NCI-H345 treated with DMSO at 0.1 percent for 48 hours (cell line): ENCODE measurements around the gene DAB1.

Experiments
- DNase-seq: peaks from one replicate; lab custom pipeline; 2025; ENCODE audit not compliant: unreplicated experiment; lab: John Stamatoyannopoulos, UW

DAB1 gene

DNA sequence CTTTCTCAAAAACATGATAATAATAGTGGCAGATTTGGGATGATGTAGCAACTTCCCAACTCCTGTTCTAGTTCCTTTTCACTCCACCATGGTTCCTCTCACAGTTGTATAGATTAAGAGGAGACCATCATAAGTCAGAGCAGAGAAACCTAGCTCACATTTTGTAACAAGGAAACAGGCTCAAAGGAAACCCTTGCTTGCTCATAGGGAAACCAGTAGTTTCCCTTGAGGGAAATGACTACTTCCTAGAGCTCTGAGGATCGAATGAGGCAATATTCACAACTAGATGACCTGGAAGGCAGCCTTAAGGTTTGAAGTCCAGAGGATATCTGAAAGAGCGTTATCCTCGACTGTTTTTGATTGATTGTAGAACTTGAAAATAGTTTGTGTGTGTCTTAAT lies 382.0 kb downstream of the DAB1 start:
- no peak for DNase-seq

DNA sequence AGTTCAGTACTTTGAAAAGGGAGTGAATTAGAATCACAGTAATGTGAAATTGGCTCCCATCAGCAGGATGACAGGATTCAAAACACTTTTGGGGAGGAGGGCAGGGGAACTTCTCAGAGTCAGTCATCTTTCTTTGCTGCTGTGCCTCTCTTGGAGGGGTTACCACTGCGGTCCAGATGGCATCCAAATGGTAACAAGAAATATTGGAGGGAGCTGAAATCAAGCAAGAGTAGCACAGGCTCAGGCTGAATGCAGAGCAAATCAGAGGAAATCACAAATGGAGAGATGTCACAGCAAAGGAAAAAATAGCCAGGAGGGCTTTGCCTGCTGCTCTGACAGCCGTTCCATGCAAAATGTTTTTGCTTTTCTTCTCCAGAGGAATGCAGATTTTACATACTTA lies 383.0 kb downstream of the DAB1 start:
- DNase-seq, result no peak

DNA sequence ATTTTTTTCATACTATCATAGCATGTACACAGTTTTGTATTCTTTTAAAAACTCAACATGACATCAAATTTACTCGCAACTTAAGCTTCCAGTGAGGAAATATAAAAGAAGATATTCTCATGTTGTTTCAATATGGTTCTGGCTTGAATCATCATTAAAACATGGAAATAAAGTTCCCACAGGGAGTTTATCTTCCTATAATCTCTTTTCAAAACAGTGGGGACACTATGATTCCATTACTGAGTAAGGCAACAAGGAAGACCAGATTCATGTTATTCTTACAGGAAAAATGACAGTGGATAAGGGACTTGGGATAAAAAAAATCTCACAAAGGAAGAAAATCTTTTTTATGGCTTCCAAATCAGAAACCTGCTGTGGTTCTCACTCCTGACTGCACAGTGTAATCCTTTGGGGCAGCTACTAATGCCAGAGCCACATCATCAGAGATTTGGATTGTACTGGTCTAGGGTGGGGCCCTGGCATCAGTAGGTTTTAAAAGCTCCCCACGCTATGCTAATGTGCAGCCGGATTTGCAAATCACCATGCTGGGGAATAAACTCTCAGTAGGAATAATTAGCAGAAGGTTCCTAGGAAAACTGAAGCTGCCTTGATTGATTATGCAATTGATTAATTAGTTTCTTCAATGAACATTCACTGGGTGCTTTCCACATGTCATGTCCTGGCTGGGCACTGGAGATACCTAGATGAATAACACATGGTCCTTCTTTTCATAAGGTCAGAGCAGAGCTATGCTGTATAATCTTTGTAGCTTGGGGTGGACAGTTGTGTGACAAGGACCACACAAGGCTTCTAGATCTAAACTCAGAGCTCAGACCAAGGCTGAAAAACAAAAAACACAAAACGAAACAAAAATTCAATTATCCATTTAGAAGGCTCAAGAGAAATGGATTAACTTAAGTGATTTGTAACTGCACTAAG lies 386.9 kb downstream of the DAB1 start:
- DNase-seq, result no peak

DNA sequence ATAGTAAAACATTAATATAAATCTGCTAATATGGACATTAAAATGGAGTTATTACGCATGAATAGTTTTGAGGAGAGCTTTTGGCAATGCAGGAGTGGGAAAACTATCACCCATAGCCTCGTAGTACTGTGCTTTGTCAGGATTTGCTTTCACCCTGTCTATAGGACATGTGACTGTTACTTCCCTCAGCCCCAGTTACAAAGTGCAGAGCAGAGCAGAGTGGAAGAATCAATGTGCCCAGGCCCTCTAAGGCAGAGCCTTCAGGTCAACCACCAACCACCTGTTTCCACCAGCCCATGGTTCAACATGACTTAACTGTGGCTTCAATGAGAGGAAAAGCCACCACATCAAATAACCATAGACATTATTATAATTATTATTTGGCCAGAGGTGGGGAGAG lies 389.1 kb downstream of the DAB1 start:
- no peak for DNase-seq

DNA sequence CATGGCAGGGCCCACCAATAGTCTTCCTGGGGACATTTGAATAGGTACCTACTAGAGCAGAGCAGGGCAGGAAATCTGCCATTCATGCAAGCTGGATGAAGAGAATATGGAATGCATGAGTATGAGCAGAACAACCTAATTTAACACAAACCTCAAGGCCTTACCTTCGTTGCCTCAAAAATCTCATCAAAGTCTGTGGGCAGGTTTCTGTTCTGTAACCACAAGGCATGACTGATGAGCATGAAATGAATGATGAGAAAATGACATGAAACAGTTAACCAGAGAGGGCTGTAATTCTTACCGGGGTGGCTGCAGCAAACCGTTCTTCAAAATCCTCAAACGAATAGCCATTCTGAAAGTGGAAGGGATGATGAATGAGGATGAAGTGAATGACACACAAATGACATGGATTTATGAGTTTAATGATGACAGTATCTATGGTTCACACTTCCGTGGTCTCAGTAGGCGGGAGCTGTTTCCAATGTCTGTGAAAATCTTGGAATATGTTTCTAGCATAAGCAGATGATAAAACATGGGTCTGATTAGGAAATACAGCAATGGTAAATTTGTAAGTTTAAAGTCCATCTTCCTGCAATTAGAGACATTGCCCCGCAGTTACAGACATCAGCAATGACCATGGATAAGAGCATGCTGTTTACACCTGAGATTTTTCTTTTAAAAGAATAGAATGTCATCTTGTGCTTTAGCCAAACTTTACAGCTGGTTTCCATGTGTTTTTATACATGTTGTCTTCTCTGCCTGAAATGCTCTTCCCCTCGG lies 390.4 kb downstream of the DAB1 start:
- no peak for DNase-seq

DNA sequence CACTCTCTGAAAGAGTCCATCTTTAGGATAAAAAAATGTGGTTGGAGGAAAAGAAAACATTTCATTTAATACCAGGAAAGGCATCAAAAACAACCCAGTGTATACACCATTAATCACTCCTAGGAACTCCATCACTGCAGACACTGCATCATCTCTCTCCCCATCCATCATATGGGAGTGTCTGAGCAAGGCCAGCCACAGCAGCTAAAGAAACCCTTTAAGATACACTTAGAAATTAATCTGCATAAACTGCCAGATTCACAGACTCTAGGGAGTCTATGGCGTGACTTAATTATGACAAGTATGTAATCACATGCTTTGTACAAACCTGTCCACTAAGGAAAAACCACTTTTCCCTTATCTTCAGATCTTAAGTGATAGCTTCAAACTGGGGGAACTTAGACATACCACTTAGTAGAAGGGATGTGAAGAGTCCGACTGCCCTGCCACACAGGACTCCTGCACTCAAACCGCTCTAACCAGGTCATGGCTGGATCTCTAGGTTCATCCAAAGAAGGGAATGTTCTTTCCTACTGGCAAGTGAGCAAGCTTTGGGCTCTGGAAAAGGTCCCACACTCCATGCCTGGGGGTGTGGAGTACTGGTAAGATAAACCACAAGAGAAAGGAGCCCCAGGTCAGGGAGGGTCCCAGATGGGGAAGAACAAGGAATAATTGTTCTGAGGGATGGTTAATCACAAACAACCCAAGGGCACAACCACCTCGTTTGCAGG lies 397.1 kb downstream of the DAB1 start:
- no peak for DNase-seq

DNA sequence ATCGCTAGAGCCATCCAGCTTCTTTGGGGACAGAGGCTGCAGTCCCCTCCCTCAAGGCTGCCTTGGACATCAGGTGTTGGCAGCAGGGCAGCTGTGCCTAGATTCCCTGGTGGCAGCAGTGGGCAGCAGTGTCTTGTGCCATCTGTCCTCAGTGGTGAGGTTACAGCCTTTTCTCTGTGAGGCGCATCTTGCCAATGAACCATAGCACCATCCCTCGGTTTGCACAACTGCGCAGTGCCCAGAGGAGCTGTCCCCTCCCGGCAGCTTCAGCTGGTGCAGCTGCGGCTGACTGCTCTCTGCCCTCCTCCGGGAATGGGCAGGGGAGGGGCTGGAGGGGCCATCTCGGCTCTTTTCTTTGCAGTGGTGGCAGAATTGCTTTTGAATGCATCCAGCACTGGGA lies 399.0 kb downstream of the DAB1 start:
- peak; percentile 4 for DNase-seq

DNA sequence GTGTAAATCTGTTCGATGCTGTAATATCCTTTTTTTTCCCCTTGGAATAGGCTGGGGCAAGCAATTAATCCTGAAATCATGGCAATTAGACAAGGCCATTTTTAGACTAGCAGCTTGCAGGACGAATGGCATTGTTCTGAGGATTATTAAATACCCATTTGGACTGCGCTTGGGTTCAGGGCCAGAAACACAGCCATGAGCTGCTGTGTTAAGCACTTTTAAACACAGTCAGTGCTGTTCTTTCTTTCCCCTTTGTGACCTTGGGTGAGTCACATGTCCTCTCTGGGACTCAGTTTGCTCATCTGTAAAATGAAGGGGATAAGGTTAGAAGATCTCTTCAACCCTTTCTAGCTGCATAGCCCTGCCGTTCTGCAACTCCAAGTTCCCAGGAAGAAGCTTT lies 399.4 kb downstream of the DAB1 start:
- no peak for DNase-seq

DNA sequence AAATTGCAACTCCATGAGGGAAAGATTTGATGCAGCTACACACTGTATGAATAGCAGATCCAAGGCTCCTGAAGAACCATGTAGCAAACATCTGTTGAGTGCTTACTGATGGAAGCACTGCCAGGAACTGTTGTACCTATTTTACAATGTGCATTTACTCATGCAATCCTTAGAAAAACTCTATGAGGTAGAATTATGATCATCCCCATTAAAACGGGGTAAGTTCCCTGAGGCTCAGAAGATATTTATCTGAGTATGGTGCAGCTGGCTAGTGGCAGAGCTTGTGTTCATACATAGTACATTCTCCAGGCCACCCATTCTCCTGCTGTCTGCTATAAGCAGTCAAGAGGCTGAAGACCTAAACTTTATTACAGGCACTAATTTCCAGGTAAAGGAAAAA lies 403.6 kb downstream of the DAB1 start:
- DNase-seq, result no peak

DNA sequence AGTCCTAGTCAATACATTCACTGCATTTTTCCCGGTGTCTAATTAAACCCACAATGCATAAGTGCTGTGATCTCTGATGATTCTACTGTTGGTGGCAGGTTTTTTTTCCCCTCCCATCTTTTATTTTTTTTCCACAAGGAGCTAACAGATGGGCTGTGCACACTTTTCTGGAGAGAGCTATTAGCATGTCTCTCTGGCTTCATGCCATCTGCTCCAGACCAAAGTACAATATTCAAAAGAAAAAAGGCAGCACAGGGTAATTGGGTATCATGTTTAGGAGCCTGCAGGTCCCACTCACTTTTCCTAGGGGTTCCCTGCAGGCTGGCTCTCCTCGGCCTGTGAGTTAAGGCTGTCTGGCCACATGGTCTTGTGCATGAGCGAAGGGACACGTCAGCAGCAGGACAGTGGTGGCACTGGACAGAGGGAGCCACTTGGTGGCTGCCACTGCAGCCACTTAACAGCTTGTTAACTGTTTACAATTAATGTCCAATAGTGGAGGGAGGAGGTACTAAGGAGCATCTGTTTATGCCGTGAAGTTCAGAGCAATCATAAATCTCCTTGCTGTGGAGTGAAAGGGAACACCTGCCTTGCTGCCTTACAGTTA lies 404.5 kb downstream of the DAB1 start:
- peak; percentile 53 for DNase-seq

DNA sequence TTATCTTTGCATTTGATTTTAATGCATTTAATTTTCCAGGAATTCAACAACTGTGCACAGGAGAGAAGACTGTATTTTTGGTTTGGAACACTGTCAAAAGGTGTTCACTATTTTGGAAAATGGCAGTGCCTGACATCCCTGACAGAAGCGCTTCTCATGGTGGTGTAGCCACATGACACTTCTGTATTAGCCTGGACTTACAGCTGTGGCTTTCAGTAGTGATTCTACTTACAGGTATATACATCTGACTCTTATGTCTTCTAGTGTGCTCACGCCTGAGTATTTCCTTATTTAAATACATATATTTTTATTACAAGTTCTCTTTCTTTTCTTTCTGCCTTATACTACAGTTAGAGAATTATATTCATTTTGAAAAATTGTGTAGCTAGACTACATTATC lies 405.7 kb downstream of the DAB1 start:
- DNase-seq, result no peak

DNA sequence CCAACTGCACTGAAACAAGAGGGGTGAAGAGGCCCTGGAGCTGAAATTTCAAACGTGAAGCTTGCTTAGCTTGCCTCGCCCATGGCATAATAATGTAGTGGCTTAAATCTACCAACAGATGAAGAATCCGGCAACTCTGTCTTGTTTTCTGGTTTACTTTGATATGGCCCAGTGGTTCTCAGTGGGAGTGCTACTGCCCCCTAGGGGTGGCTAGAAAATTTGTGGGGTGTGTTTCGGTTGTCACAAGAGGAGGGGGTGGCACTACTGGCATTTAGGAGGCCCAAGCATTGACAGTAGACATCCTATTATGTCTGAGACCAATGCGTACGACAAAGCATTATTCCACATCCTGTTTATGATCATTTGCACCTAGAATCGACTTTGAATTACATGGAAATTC lies 406.1 kb downstream of the DAB1 start:
- DNase-seq, result no peak

DNA sequence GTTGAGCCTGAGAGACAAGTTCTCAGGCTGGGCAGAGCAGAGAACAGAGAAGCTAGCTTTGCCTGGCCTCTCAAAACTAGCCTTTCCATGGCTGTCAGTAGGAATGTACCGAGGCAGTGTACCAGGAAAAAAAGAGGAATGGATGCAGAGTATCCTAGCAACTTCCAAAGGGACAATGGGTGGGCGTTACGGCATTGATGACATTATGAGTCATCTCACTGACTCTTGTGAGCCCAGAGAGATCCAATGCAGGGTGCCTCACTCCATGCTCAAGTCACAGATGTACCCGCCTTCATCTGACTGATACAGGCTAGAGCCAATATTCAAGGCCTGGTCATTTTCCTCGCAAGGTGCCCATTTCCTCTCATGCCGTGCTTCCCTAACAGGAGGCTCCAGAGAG lies 406.7 kb downstream of the DAB1 start:
- no peak for DNase-seq

DNA sequence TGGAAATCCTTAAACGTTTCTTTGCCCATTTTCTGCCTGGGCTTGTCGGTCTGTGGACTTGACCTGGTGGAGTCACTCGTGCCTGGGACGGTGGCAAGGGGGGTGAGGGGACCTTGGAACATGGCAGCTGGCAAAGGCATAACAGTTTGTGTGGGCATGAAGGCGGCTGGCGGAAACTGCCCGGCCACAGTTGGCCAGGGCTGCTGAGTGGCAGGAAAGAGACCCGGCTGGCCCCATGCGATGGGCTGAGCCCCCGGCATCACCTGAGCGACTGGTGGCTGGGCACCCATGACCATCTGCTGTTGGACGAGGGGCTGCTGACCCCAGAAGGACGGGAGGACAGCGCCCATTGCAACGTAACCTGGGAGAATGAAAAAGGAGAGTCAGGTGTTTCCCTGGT lies 408.8 kb downstream of the DAB1 start:
- DNase-seq, result no peak

DNA sequence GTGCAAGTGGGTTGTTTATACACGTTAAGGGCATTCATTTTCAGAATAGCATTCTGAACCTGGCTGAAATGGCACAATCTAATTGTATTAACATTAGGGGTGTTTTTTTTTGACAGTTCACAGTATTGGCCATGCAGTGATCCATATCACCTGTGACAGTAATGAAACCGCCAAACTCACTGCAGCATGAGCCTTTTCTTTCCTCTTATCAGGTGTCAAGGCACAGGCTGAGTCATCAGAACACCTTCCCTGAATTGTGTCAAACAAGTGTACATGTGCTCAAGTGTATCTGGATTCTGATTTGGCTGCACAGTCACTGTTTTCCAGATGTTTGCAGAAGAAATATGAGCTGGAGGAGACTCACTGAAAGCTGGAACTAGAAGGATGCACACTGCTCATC lies 410.3 kb downstream of the DAB1 start:
- DNase-seq, result no peak

DNA sequence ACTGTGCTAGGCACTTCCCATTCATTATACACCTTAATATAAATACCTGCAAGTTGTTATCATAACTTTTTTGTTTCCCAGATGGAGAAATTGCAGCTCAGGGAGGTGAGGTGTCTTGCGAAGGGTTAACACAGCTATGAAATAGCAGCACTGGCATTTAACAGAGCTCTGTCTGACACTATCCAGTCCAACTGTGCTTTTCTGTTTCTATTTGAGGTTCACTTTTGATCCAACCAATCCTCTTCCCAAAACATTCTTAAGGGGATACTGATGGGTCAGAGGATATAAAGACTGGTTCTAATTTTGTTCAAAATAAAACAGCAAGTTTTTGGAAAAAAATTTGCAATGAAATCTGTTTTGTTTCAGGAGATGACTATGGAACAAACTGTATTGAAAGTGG lies 411.5 kb downstream of the DAB1 start:
- DNase-seq, result no peak

DNA sequence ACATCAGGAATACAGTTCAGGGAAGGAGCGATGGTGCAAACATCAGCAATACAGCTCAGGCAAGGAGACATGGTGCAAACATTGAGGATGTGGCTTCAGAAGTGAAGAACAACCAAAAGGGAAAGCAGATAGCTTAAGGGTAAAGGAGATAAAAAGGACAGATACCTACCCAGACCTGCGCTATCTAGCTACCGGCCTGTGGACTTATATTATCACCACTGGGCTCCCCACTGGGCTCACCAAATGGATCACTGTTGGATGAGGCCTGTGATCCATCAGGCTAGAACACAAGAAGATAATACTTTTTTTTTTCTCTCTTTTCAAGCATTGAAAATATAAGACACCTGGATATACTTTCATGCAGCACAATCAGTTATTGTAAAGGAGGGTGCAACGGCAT lies 413.3 kb downstream of the DAB1 start:
- DNase-seq, result no peak

DNA sequence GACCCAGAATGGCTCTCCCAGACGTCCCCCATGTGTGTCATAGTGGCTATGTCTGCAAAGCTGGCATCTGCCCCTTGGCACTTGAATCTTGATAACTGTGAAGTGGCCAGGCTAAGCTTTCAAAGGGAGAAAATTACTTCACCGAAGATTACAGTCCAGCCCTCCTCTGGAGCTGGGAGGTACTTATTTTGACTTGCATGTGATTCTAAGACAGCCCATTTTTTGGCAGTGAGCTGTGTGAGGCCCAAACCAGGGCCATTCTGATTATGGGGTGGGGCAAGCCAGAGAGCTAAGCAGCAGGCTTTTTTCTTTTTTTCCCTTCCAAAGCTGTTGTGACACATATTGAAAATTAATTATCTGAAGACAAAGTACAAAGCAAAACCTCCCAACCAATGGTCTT lies 415.9 kb downstream of the DAB1 start:
- no peak for DNase-seq

DNA sequence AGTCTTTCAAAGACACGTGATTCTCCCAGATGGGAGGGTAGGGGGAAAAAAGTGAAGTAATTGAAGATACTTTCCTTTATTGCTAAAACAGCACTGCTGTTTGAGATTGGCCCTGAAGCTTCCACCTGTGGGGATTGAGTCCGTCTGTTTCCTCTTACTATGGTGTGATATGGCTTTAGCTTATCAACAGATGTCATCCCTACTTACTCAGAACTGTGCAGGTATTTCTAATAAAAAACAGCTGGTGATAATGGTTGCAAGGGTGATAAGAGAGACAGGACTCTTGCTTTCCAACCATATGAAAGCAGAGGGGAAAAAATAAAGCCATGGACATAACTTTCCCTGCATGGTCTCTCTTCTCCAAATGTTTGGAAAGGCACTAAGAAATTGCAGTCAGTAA lies 416.4 kb downstream of the DAB1 start:
- DNase-seq, result no peak

DNA sequence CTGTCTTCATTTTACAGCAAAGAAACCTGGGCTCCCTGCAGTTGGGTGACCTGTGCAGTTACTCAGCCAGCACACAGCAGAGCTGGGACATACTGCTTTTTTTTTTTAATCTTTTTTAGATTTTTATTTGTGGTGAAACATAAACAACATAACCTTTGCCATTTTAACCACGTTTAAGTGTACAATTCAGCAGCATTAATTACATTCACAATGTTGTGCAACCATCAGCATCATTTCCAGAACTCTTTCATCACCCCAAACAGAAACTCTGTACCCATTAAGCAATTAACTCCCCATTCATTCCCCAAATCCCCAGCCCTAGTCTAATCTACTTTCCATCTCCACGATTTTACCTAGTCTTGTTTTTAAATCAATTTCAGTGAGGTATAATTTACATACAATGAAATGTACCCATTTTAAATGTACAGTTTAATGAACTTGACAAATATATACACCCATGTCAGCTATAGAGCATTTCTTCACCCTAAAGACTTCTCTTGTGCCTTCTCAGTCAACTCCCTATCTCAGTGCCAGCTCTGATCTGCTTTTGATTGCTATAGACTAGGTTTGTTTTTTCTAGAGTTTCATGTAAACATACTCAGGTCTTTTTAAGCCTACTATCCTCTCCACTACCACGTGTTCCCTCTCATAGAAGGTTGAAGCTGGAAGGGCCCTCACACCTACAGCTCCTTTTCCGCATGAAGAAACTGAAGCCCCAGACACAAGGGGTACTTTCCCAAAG lies 420.3 kb downstream of the DAB1 start:
- DNase-seq, result no peak
